ENCODE measurements around the gene SMCO4.

SMCO4 gene

DNA sequence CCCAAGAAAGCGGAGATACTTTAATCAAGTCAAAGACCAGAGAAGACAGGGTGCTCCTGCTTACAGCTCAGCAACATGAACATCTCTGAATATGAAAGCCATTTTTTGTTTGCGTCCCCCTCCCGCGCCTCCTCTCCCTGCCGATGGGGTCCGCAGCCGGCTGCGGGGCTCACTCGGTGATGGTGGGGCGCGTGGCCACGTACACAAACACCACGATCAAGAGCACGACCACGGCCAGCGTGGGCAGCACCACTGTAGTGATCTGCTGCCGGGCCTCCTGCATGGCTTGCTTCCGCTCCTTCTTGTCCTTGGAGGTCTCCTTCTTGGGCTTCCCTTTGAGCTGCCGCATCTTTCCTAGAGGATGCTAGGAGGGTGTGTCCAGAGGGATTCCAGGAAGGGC, 64.3 kb downstream of the SMCO4 start:
- H3K27ac ChIP-seq: no peak overlapping the region

DNA sequence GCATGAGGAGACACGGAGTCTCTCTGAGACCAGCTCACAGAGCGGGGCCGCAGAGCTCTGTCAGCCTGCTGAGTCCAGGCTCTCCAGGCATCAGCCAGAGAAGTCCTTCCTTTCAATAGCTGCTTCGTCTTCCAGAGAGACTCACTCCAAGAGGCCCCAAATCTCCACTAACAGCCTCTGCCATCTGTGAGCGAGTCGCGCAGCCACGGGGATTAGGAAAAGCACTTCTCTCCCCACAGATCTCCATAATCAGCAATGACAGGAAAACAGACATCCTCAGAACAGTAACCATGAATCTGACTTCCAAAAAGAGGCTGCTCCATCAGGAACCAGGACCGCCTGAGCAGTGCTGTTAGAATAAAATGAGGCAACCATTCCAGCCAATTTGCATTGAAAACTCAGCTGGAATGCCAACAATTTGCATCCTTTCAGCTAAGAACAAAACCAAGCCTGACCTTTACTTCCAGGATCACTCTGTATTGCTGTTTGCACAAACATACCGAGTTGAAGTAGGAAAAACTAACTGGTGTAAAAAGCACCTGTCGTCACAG, 65.4 kb downstream of the SMCO4 start:
- Histone ChIP-seq H4K20me1 (ENCODE audit: insufficient read depth) (no peaks in the 10 kb centered on the region), H2AFZ (ENCODE audit: low read depth) (no peak overlapping the region), H3K36me3 (ENCODE audit: insufficient read depth) (no peaks in the 10 kb centered on the region), H3K27me3 (ENCODE audit: insufficient read depth, low read depth) (no peaks in the 10 kb centered on the region), H3K27ac (no peak overlapping the region), H3K79me2 (ENCODE audit: insufficient read depth, low read depth) (no peaks in the 10 kb centered on the region), H3K4me2 (no peak overlapping the region), H3K9ac (no peak overlapping the region), H3K4me3 (IDR thresholded peaks at IDR 0.05; ENCODE audit: insufficient read depth, low read depth, low read length) (no peak overlapping the region), H3K4me1 (ENCODE audit: low read depth, poor library complexity, severe bottlenecking) (no peaks in the 10 kb centered on the region)
- TF ChIP-seq, protein P1, sequence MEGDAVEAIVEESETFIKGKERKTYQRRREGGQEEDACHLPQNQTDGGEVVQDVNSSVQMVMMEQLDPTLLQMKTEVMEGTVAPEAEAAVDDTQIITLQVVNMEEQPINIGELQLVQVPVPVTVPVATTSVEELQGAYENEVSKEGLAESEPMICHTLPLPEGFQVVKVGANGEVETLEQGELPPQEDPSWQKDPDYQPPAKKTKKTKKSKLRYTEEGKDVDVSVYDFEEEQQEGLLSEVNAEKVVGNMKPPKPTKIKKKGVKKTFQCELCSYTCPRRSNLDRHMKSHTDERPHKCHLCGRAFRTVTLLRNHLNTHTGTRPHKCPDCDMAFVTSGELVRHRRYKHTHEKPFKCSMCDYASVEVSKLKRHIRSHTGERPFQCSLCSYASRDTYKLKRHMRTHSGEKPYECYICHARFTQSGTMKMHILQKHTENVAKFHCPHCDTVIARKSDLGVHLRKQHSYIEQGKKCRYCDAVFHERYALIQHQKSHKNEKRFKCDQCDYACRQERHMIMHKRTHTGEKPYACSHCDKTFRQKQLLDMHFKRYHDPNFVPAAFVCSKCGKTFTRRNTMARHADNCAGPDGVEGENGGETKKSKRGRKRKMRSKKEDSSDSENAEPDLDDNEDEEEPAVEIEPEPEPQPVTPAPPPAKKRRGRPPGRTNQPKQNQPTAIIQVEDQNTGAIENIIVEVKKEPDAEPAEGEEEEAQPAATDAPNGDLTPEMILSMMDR (conservative IDR thresholded peaks at IDR 0.05; ENCODE audit: low read depth, low read length): no peak

More for the DNA sequence above, 64.3 kb downstream of the SMCO4 start:
- no peak overlapping the region for H3K4me2 ChIP-seq
- no peaks in the 10 kb centered on the region for H3K36me3 ChIP-seq (ENCODE audit: insufficient read depth)
- H3K79me2 ChIP-seq (ENCODE audit: insufficient read depth, low read depth): no peaks in the 10 kb centered on the region
- H3K9ac ChIP-seq: no peak overlapping the region
- no peaks in the 10 kb centered on the region for H4K20me1 ChIP-seq (ENCODE audit: insufficient read depth)
- H3K4me1 ChIP-seq (ENCODE audit: low read depth, poor library complexity, severe bottlenecking): no peaks in the 10 kb centered on the region
- H3K4me3 ChIP-seq (IDR thresholded peaks at IDR 0.05; ENCODE audit: insufficient read depth, low read depth, low read length): no peak overlapping the region
- no peak overlapping the region for H2AFZ ChIP-seq (ENCODE audit: low read depth)
- TF ChIP-seq, protein P1 (conservative IDR thresholded peaks at IDR 0.05; ENCODE audit: low read depth, low read length): no peak
- no peaks in the 10 kb centered on the region for H3K27me3 ChIP-seq (ENCODE audit: insufficient read depth, low read depth)

DNA sequence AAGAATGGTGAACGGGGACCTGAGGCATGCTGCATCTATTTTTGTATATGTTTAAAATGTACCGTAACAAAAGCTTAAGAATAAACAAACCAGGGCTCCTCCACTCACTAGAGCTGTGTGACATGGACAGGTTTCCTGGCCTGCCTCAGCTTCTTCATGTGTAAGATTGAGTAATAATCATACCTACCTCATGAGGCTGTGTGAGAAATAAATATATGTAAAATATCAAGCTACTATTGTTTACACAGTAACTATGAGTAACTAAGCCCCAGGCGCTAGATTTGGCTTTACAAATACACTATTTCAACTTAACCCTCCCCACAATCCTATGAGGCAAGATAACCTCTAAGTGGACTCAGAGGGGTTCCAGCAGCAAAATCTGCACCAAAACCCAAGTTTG, 66.4 kb downstream of the SMCO4 start:
- no peaks in the 10 kb centered on the region for H3K4me1 ChIP-seq (ENCODE audit: low read depth, poor library complexity, severe bottlenecking)
- no peaks in the 10 kb centered on the region for H3K79me2 ChIP-seq (ENCODE audit: insufficient read depth, low read depth)
- H3K27ac ChIP-seq: no peak overlapping the region
- H3K4me2 ChIP-seq: no peak overlapping the region
- no peak overlapping the region for H3K4me3 ChIP-seq (IDR thresholded peaks at IDR 0.05; ENCODE audit: insufficient read depth, low read depth, low read length)
- no peaks in the 10 kb centered on the region for H3K36me3 ChIP-seq (ENCODE audit: insufficient read depth)
- no peak overlapping the region for H3K9ac ChIP-seq
- no peak overlapping the region for H2AFZ ChIP-seq (ENCODE audit: low read depth)
- TF ChIP-seq, protein P1 (conservative IDR thresholded peaks at IDR 0.05; ENCODE audit: low read depth, low read length): no peak
- H3K27me3 ChIP-seq (ENCODE audit: insufficient read depth, low read depth): no peaks in the 10 kb centered on the region
- H4K20me1 ChIP-seq (ENCODE audit: insufficient read depth): no peaks in the 10 kb centered on the region

DNA sequence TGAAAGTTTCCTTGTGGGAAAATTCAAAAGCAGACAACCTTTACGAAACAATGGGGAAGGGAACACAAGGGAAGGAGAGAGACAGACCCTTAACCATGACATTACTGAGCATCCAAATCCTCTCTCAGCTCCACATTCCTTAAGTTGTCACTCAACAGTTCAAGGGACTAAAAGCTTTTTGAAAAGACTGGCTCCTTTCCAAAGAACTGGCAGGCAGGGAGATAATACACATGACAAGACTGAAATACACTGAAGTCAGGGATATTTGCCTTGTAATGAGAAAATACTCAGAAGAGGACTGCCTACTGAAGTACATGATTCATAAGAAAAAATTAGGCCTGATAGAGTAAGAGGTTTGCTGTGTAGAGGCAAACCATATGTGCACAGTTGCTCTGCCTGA, 69.1 kb downstream of the SMCO4 start:
- H3K4me2 ChIP-seq: no peak overlapping the region
- no peak overlapping the region for H2AFZ ChIP-seq (ENCODE audit: low read depth)
- no peak overlapping the region for H3K4me3 ChIP-seq (IDR thresholded peaks at IDR 0.05; ENCODE audit: insufficient read depth, low read depth, low read length)
- no peaks in the 10 kb centered on the region for H3K4me1 ChIP-seq (ENCODE audit: low read depth, poor library complexity, severe bottlenecking)
- no peaks in the 10 kb centered on the region for H3K79me2 ChIP-seq (ENCODE audit: insufficient read depth, low read depth)
- H3K9ac ChIP-seq: no peak overlapping the region
- no peaks in the 10 kb centered on the region for H3K36me3 ChIP-seq (ENCODE audit: insufficient read depth)
- H4K20me1 ChIP-seq (ENCODE audit: insufficient read depth): no peaks in the 10 kb centered on the region
- H3K27me3 ChIP-seq (ENCODE audit: insufficient read depth, low read depth): no peaks in the 10 kb centered on the region
- TF ChIP-seq, protein P1 (conservative IDR thresholded peaks at IDR 0.05; ENCODE audit: low read depth, low read length): no peak
- no peak overlapping the region for H3K27ac ChIP-seq

Data from KMS-11 (cell line).